Endometrial microvascular endothelial cells (primary cell): Measurements from ENCODE around the gene SEC62. TPM values are rescaled to one million over a fixed set of nuclear protein-coding genes. Genes with fewer than 3 reads are reported as not detected.

Experiments
- in situ Hi-C: cut with HindIII; loops from 2 replicates; pipeline ENCODE4 v1.10.0; 2017; ENCODE audit warnings: low sequenced_read_pairs, low pct_unique_long_range_greater_than_20kb; ENCODE audit errors: inconsistent ontology term
- total RNA-seq: library from RNA; depleted of rRNA; stranded (reverse); fragments of >200 nt; gene quantifications from one replicate; pipeline ENCODE4 v1.2.3, GENCODE V29; 2015; ENCODE audit errors: inconsistent ontology term

The SEC62 gene
- total RNA-seq, result 24.9 TPM

- in situ Hi-C loops, result no loop called here
Observed at GRCh38 chr3:169966428-169966950, at the start of gene SEC62. TSS of gene SEC62 (plus strand) at chr3:169966807. CDS start at chr3:169966823, 16 bp downstream.

GRCh38 chr3:169923189-169923588 is 43.4 kb upstream of the SEC62 start:
- in situ Hi-C loops, result no loop called here

- in situ Hi-C loops, result no loop called here
Observed at GRCh38 chr3:169923831-169924230, 42.8 kb upstream of the SEC62 start.

- in situ Hi-C loops, result no loop called here
Observed at GRCh38 chr3:169929830-169930519, 36.6 kb upstream of the SEC62 start.

- in situ Hi-C loops, result no loop called here
Observed at GRCh38 chr3:169930843-169931242, 35.8 kb upstream of the SEC62 start.

GRCh38 chr3:169931747-169932520 is 34.7 kb upstream of the SEC62 start:
- in situ Hi-C loops, result no loop called here

GRCh38 chr3:169939320-169939719 is 27.3 kb upstream of the SEC62 start:
- in situ Hi-C loops, result no loop called here

GRCh38 chr3:169939751-169940150 is 26.9 kb upstream of the SEC62 start:
- in situ Hi-C loops, result no loop called here

GRCh38 chr3:169940470-169941181 is 26.0 kb upstream of the SEC62 start:
- in situ Hi-C loops, result no loop called here

- in situ Hi-C loops, result no loop called here
Observed at GRCh38 chr3:169945313-169945712, 21.3 kb upstream of the SEC62 start.

- in situ Hi-C loops, result no loop called here
Observed at GRCh38 chr3:169946336-169946735, 20.3 kb upstream of the SEC62 start.

GRCh38 chr3:169948559-169949448 is 17.8 kb upstream of the SEC62 start:
- in situ Hi-C loops, result no loop called here

- in situ Hi-C loops, result no loop called here
Observed at GRCh38 chr3:169952045-169952444, 14.6 kb upstream of the SEC62 start.

GRCh38 chr3:169953462-169954141 is 13.0 kb upstream of the SEC62 start:
- in situ Hi-C loops, result no loop called here

GRCh38 chr3:169954142-169954756 is 12.4 kb upstream of the SEC62 start:
- in situ Hi-C loops, result no loop called here

- in situ Hi-C loops, result no loop called here
Observed at GRCh38 chr3:169955406-169955805, 11.2 kb upstream of the SEC62 start.

- in situ Hi-C loops, result no loop called here
Observed at GRCh38 chr3:169964176-169964575, 2.4 kb upstream of the SEC62 start.
